HG03095 (cell line): ENCODE results near the gene KIF16B.

Experiments used
- ATAC-seq: cut with Tn5 transposase; IDR thresholded peaks from one replicate; pipeline ENCODE4 v1.9.1; 2021; ENCODE audit warnings: moderate library complexity; ENCODE audit not compliant: unreplicated experiment

KIF16B gene

DNA sequence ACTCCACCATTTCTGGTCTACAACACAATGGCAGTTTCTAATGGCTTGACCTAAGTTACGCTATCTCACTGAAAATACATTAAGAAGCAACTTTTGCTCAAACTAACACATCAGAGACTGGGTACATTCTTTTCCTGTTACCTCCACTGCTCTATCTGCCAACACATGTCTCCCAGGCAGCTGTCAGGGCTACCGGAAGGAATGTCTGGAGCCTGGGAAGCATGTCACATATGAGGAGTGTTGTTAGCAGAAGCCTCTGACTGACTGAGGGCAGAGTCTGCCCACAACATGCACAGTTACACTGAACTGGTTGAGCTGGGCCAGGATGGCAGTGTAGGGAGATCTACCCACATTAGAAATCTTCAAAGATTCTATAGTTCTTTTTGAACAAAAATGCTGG is 264.5 kb downstream of the KIF16B start:
- ATAC-seq, result no peak

DNA sequence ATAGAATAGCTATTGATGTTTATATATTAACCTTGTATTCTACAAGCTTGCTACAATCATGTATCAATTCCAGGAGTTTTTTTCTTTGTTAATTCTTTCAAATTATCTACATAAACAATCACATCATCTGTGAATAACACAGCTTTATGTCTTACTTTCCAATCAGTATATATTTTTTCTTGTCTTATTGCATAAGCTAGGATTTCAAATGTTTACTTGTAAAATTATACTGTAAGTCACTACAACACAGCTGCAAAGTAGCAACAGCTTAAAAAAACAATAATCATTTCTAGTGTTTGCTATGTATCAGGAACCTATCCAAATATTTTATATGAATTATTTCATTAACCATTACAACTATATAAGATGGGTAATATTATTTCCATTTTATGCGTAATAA is 270.4 kb downstream of the KIF16B start:
- no peak for ATAC-seq

DNA sequence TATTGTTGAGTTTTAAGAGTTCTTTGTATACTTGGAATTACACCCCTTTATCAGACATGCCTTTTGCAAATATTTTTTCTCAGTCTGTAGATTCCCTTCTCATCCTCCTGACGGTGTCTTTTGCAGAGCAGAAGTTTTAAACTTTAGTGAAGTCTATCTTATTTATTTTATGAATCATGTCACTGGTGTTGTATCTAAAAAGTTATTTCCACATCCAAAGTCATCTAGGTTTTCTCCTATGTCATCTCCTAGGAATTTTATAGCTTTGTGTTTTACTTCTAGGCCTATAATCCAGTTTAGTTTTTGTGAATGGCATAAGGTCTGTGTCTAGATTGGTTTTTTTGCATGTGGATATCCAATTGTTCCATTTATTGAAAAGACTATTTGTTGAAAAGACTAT is 271.3 kb downstream of the KIF16B start:
- no peak for ATAC-seq

DNA sequence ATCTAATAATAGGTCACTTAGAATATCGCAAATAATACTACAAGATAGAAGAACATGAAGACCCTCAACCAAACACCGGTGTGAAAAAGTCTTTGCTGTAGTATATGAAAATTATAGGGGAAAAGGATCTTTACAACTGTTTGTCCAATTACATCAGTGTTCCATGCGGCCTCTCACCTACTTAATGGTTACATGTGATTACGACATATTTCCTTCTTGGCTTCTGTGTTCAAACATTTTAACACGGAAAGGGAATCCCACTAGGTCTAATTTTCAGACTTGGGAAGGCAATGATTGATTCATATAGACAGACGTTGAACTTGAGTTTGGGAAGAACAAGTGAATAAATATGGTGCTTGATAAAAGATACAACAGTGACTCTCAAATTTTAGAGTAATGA is 273.4 kb downstream of the KIF16B start:
- ATAC-seq, result no peak

DNA sequence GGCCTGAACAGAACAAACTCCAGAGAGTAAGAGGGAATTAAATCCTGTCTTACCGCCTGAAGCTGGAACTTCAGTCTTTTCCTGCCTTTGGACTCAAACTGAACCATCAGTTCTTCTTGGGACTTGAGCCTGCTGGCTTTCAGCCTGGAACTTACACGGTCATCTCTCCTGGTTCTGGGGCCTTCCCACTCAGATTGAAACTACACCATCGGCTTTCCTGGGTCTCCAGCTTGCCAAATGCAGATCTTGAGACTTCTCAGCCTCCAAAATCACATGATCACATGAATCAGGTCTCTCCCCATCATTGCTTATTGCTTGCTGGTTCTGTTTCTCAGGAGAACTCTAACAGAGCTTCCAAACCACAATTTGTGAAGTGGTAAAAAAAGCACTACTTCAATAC is 276.3 kb downstream of the KIF16B start:
- ATAC-seq, result no peak

DNA sequence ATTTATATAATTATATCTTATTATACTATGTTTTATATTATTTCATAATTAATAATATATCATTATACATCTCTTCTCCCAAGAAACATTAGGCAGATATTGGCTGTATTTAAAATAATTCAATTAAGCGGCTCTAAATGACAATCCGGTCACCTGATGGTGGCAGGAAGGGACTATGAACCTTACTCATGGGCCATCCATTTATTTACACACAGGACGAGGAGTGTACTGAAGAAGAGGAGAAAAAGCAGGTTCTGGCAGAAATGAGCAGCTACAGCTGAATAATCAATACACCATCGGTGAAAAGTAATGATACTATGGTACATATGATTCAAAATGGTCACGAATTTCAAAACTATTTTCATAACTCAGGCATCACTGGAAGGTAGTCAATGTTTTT is 277.7 kb downstream of the KIF16B start:
- no peak for ATAC-seq

DNA sequence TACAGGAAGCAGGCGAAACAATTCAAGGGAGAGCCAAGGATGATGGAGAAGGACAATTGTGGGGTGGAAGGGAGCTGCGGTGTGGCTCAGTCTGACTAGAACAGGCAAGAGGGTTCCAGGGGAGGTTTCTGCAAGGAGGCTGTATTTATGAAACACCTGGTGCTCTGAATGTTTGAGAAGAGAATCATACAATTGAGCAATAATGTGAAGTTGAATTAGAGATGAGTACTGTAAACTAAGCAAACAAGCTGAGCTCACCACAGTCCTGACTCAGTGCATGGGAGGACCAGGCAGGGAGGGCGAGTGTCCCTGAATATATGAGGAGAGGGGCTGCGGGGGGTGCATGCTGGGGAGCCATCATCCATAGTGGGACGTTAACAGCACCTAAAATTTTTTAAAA is 279.7 kb downstream of the KIF16B start:
- no peak for ATAC-seq

DNA sequence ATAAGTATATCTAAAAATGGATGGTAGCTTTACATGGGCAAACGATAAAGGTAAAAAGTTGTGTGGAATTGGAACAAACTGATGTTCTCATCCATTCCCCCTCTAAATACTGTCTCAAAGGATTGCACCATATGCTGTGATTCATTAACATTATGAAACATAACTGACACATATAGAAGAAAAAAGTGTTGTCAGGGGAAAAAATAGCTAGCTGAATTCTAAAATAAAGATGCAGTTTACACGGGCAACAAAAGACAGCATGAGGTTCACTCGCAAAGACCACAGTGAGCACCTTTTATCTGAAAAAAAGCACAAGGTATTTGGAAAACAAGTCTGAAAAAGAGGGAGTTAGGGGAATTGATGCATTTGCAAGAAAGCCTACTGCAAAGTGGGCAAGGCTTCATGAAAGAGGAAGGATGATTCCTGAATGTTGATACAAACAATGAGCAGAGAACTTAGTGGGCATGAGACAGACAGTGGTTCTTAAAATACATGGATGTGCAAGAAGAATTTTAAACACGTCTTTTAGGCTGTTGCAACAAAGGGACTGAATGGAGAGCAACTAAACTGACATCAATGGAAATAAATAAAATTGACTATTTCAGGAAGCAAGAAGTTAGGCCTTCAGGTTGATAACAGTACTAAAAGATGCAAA is 280.9 kb downstream of the KIF16B start:
- no peak for ATAC-seq

DNA sequence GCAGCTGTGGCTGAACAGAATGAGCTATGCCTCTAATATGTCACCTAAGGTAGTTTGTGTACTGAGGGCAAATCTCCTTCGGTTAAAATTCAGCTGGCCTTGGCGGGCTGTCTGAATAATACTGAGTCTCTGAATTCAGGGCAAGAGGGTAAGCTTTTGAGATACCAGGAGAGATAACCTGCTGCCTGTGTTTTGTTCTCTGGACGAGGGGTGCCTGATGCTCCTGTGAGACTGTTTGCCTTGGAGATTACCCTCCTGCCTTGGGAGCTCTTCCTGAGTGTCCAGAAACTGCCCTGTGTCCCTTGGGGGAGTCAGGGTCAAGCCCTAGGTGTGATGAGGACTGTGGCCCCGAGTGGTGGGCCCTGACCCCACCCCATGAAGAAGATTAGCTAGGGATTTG is 282.9 kb downstream of the KIF16B start:
- ATAC-seq, result no peak

DNA sequence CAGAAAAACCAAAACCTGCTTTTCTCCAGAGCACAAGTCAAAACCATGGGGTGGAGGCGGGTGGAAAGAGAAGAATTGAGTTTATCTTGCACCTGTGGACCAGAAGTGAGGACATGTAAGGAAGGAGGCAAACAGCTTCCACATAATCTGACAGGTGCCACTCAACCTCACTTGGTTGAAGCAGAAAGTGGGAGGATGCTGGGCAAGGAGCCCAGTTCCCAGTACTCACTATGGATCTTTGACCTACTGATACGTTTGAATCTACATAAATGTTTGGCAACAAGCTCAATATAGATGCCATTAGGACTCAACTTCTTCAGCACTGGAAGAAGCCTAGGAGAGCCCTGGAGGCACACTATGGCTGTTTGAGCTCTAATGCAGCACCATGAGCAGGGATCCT is 285.5 kb downstream of the KIF16B start:
- ATAC-seq, result no peak

DNA sequence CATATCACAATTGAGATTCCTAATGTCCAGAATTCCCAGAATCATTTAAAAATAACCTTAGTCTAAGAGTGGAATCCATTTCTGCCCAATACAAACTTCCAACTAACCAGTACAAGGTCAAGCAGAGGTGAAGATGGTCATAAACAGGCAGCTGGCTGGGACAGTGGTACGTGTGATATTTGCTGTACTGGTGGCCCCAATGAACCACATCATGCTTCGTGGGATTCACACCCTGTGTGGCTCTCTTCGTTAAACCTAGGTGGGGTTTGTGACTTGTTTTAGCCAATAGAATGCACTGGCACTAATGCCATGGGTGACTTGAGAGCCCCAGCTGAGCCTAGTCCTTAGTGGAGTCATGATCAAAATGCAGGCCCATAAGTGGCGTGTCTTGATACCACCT is 286.6 kb downstream of the KIF16B start:
- no peak for ATAC-seq

DNA sequence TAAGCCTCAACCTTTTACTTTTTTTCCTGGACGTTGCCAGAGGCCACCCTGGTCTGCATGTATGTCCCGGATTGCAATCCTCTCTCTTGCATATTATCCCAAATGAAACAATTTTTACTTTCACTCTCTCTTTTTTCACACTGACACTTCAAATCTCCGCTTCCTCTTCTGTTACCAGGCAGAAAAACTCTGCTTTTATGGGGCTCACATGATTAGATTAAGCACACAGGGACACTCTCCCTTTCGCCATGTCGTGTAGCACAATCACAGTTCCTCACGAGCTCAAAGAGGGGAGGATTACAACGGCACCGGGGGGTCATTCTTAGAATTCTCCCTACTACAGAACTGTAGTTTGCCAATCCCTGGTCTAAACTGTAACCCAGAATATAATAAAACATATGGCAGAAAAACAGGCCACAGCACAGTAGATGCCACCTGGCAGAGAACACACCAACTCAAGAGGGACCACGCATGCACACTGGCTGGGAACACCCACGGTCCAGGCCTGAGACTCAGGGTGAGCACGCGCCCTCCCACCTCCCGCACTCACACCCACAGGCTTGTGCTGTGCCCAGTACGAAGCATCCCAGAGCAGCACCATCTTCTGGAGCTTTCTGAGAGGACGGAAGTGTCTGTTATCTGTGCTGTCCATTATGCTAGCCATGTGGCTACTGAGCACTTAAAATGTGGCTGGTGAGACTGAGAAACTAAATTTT is 288.7 kb downstream of the KIF16B start:
- ATAC-seq, result no peak

DNA sequence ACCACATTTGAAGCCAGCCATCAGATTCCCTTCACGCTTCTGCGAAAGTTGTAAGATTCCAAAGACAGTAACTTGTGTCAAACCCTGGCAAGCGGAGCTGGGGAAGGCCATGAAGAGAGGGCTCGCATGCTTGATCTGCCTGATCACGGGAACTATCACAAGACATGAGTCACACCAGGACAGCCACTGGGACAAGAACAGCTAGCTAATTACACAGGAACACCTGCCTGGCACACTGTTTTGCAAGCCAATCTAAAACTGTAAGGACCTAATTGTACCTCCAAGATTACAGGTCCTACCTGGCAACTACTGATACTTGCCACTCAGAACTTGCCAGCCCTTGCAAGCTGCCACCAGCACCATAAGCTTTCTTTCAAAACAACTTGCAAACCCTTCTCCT is 289.3 kb downstream of the KIF16B start:
- no peak for ATAC-seq

DNA sequence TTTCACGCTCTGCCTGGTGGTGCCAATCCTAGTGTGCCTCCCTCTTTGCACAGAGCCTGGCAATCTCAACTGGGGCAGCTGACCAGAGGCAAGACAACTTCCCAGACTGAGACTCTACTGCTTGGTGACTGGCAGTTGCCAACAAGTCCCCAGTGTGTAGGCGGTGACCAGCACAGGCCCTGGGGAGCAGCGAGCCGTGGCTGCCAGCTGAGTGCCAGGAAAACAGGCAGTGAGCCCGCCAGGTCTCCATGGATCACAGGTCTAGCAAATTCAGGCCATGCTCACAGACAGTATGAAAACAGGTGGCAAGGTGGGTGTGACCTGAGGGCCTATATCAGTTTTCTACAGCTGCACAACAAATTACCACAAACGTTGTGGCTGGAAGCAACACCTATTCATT is 289.9 kb downstream of the KIF16B start:
- no peak for ATAC-seq

DNA sequence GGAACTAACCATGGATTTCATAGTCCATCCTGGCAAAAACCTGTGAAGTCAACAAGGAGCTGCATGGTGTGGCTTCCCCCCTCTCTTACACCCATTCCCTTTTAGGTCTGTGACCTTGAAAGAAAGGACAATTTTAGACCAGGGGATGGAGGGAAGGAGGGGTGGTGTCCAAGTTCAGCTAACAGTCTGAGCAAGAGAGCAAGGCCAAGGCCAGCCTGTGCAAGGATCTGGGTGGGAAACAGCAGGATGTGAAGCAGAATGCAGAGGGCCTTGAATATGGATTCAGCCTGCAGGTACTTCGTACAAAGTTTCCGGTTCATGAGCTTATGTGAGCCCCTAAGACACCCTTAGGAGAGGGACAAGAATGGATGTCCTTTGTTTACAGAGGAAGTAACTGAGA is 293.0 kb downstream of the KIF16B start:
- ATAC-seq, result no peak

DNA sequence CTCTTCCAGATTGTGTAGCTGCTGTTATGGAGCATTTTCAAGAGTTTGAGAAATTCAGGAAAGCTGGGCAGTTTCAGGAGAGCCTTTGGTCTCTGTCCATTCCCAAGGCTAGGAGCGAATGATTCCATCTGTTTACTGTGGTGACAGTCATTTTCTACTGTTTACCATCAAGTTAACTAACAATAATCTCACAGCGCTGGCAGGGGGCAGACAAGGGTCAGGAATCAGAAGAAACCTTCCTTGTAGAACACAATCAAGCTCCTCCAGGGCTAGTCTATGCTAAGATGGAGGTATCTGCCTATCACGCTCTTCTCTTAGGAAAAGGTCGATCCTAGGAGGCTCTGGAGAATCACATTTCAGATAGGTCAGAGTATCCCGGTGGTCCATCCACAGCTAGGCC is 293.9 kb downstream of the KIF16B start:
- ATAC-seq, result no peak

DNA sequence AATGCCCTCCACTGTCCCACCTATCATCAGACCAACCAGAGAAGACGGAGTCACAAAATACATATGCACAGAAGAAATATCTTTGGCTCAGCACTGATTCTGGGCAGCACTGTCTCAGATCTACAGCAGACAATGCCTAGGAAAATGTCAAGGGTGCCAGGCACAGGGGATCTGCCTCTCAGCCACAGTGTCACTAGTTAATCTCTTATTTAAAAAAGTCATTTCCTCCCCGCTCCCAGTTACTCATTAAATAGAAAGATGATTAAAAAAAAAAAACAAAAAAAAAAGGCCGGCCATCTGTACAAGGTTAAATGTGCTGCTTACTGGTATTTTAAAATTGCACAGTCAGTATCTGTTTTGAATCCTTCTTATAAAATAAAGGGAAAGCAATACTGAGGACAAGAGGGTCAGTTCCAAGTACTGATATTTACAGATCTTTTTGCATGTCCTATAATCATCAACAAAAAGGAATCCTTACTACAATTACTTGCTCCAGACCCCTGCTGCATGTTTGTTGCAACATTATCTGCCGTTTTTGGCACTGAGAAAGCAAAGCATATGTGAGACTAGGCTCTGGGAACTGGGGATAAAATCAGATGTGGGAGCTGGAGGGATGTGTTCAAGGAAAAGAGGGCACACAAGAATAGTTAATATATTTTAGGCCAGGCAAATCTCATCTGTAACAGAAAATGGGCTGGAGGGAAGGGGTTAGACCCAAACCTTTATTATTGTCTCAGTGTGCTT is 299.3 kb downstream of the KIF16B start:
- no peak for ATAC-seq

DNA sequence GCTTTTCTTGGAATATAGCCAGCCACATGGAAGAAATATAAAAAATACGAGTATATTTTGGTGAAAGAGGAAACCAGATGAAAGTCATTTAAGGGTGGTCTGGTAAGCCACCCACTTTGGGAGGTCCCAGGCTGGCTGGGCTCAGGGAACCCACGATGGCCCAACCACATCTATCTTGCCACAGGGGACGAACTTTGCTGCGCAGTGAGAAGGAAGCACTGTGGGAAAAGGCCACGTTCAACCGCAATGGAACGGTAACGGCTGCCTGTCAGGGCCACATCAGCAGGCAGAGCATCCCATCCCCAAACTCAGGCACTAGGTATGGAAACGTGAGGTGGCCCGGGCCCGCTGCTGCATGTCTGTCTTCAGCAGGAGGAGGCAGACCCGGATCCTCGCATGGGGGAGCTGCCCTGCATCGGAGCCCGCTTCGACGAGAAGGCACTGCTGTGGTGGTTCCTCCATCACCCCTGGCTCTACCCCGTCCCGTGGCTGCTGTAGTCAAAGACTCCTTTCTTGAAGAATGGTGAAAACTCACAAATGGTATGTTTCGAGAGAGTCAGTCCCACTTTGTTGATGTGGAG is 300.4 kb downstream of the KIF16B start:
- ATAC-seq, result no peak

DNA sequence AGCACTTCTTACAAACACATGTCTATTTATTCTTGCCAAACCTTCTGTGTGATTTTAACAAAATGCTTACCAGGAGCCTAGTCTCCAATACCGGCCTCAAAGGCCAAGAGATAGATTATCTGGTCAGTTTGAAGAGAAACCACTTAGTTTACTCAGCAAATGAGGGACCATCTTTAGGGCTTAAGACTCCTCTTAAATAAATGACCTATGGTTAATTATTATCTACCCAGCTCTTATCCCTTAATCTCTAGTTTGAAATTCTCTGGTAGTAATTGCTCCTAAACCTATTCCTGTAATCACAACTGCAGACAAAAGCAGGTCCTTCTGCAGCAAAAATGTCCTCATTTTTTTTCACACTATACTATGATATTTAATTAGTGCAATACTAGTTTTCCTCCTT is 301.8 kb downstream of the KIF16B start:
- no peak for ATAC-seq

DNA sequence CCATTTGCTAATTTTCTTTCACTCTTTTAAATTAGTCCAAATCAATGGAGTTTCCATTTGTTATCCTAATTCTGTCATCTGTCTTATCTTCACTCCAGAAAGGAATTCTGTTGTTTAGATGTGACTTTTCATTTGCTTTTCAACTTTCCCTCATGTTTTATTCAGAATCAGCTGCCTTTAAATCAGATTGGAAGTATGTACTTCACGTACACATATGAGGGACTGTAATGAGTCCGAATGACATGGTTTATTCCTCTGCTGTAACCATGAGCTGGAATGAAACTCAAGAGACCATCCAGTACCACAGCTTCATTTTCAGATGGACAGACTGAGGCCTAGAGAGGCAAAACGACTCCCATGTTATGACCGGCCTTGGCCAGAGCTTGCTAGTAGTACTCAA is 302.3 kb downstream of the KIF16B start:
- ATAC-seq, result no peak

DNA sequence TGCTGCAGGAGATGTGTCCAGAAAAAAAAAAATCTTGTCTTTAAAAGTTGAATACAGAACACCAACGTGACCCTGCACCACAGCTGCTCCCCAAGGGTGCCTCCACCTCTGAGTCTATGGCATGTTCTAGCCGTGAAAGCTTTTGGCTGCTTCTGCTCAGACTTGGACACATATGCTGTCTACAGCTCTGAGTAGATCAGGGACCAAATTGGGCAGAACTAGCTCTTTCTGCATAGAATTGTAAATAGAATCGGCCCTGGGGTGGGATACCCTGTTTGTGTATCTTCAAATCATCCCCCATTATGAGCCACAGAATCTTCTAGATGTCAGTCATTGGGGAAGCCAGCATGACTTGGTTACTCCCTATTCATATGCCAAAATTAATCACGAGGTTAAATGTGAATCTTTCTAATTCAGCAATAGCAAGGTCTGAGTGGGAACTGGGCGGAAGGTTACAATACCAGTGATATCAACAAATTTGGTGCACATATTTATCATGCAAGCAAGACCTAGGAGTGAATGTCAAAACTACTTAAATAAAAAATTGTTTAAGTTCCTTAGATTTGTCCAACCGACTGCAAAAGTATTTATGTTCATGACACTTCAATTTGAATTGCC is 302.8 kb downstream of the KIF16B start:
- no peak for ATAC-seq
